Panc1 (cell line): ENCODE data around the gene TNFRSF21.

ENCODE experiments used
- POLR2AphosphoS5 ChIP-seq: IDR thresholded peaks from 2 replicates; pipeline ENCODE4 v1.6.1; 2012; ENCODE audit warnings: mild to moderate bottlenecking, low read depth, low read length, moderate library complexity
- TF ChIP-seq, protein P1 (sequence below): fragments of 450-650 bp; IDR thresholded peaks from 2 replicates; pipeline ENCODE4 v1.5.1; 2017; ENCODE audit warnings: mild to moderate bottlenecking

GRCh38 chr6:47343600-47343999 is 33.9 kb upstream of the TNFRSF21 start:
- TF ChIP-seq, protein P1, sequence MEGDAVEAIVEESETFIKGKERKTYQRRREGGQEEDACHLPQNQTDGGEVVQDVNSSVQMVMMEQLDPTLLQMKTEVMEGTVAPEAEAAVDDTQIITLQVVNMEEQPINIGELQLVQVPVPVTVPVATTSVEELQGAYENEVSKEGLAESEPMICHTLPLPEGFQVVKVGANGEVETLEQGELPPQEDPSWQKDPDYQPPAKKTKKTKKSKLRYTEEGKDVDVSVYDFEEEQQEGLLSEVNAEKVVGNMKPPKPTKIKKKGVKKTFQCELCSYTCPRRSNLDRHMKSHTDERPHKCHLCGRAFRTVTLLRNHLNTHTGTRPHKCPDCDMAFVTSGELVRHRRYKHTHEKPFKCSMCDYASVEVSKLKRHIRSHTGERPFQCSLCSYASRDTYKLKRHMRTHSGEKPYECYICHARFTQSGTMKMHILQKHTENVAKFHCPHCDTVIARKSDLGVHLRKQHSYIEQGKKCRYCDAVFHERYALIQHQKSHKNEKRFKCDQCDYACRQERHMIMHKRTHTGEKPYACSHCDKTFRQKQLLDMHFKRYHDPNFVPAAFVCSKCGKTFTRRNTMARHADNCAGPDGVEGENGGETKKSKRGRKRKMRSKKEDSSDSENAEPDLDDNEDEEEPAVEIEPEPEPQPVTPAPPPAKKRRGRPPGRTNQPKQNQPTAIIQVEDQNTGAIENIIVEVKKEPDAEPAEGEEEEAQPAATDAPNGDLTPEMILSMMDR, result no peak
- TF ChIP-seq POLR2AphosphoS5, result no peak
